Liver (tissue), 9 donors: ENCODE measurements around the gene SKOR1. TPM values are rescaled to one million over a fixed set of nuclear protein-coding genes. Genes with fewer than 3 reads are reported as not detected.

ENCODE experiments used
- DNase-seq: peaks from one replicate; pipeline ENCODE4 v3.0.0-alpha.2; 2017; ENCODE audit warnings: low spot score
- H3K27ac ChIP-seq, 2 donors: one replicate each; pipeline ENCODE4 v1.7.0; 2013; ENCODE audit warnings: inconsistent platforms in 2 of 2, low read length in 2 of 2, control low read depth in 1 of 2, low read depth in 1 of 2, mild to moderate bottlenecking in 1 of 2
- H3K27me3 ChIP-seq, 4 donors: one replicate each; pipeline versions ENCODE4 v1.6.1 to v1.7.0; 2013; ENCODE audit warnings: low read length in 3 of 4, inconsistent platforms in 1 of 4, mild to moderate bottlenecking in 1 of 4, moderate library complexity in 1 of 4; ENCODE audit not compliant: control insufficient read depth in 4 of 4, insufficient read depth in 4 of 4
- H3K36me3 ChIP-seq, 4 donors: one replicate each; pipeline versions ENCODE4 v1.6.1 to v1.7.0; 2013; ENCODE audit warnings: low read length in 3 of 4, mild to moderate bottlenecking in 3 of 4, low read depth in 1 of 4, moderate library complexity in 1 of 4; ENCODE audit not compliant: control insufficient read depth in 4 of 4, insufficient read depth in 3 of 4
- H3K4me1 ChIP-seq, 4 donors: one replicate each; pipeline versions ENCODE4 v1.6.1 to v1.7.0; 2013; ENCODE audit warnings: low read length in 3 of 4, mild to moderate bottlenecking in 3 of 4, moderate library complexity in 1 of 4; ENCODE audit not compliant: control insufficient read depth in 4 of 4, insufficient read depth in 4 of 4
- H3K4me3 ChIP-seq, 3 donors: one replicate each; pipeline versions ENCODE4 v1.6.1 to v1.7.0; 2013; ENCODE audit warnings: low read length in 3 of 3, control low read depth in 1 of 3, low read depth in 1 of 3, mild to moderate bottlenecking in 1 of 3
- H3K9ac ChIP-seq, 2 donors: one replicate each; pipeline ENCODE4 v1.7.0; 2013; ENCODE audit warnings: low read length in 2 of 2, mild to moderate bottlenecking in 2 of 2, moderate library complexity in 2 of 2, control low read depth in 1 of 2, low read depth in 1 of 2
- H3K9me3 ChIP-seq, 4 donors: one replicate each; pipeline versions ENCODE4 v1.6.1 to v1.7.0; 2013; ENCODE audit warnings: low read length in 3 of 4; ENCODE audit not compliant: control insufficient read depth in 4 of 4
- ATF3 ChIP-seq: IDR thresholded peaks from 2 replicates; pipeline ENCODE4 v1.6.1; 2016; ENCODE audit warnings: antibody characterized with exemption
- CTCF ChIP-seq: fragments of 150-350 bp; IDR thresholded peaks from 2 replicates; pipeline ENCODE4 v1.5.1; 2017; ENCODE audit warnings: improper control_type of control experiment, low read depth, low read length; ENCODE audit not compliant: missing input control
- FOXA1 ChIP-seq: IDR thresholded peaks from 2 replicates; pipeline ENCODE4 v1.6.1; 2016; ENCODE audit warnings: antibody characterized with exemption
- FOXA2 ChIP-seq: IDR thresholded peaks from 2 replicates; pipeline ENCODE4 v1.6.1; 2016; ENCODE audit warnings: antibody characterized with exemption
- GABPA ChIP-seq, 2 donors: IDR thresholded peaks in 1 of 2; conservative IDR thresholded peaks in 1 of 2; 2 replicates each; pipeline ENCODE4 v1.6.1; 2016; ENCODE audit warnings: antibody characterized with exemption in 2 of 2, mild to moderate bottlenecking in 1 of 2, moderate library complexity in 1 of 2
- HNF4A ChIP-seq, 2 donors: conservative IDR thresholded peaks; 2 replicates each; pipeline ENCODE4 v1.6.1; 2016; ENCODE audit warnings: antibody characterized with exemption in 2 of 2, mild to moderate bottlenecking in 2 of 2
- HNF4G ChIP-seq: IDR thresholded peaks from 2 replicates; pipeline ENCODE4 v1.6.1; 2016; ENCODE audit warnings: antibody characterized with exemption
- JUND ChIP-seq, 2 donors: IDR thresholded peaks; 2 replicates each; pipeline ENCODE4 v1.6.1; 2016; ENCODE audit warnings: antibody characterized with exemption in 2 of 2
- NR2F2 ChIP-seq: IDR thresholded peaks from 2 replicates; pipeline ENCODE4 v1.6.1; 2016; ENCODE audit warnings: antibody characterized with exemption
- RAD21 ChIP-seq, 2 donors: IDR thresholded peaks; 2 replicates each; pipeline ENCODE4 v1.6.1; 2016; ENCODE audit warnings: antibody characterized with exemption in 2 of 2, mild to moderate bottlenecking in 2 of 2
- RXRA ChIP-seq, 2 donors: IDR thresholded peaks; 2 replicates each; pipeline ENCODE4 v1.6.1; 2017 to 2018; ENCODE audit warnings: antibody characterized with exemption in 2 of 2, mild to moderate bottlenecking in 1 of 2
- SP1 ChIP-seq: IDR thresholded peaks from 2 replicates; pipeline ENCODE4 v1.6.1; 2018; ENCODE audit warnings: antibody characterized with exemption, mild to moderate bottlenecking
- YY1 ChIP-seq: IDR thresholded peaks from 2 replicates; pipeline ENCODE4 v1.6.1; 2016; ENCODE audit warnings: antibody characterized with exemption, mild to moderate bottlenecking
- WGBS: extraction: QIAGEN DNeasy Blood & Tissue Kit; methylation state at CpG from one replicate; pipeline ENCODE4 v1.1.7; 2013; 5-methylcytosine and 5-hydroxymethylcytosine counted together
- polyA plus RNA-seq, 2 donors: library from polyadenylated mRNA; stranded (reverse) in 1 of 2; unstranded in 1 of 2; fragments of 200-250 nt in 1 of 2; fragments of >200 nt in 1 of 2; fragmentation: Nextera tagmentation in 1 of 2; extraction: Ambion mirVana in 1 of 2; gene quantifications; one replicate each; pipeline versions ENCODE4 v1.2.1 to v1.2.3, GENCODE V29; 2013 to 2015
- total RNA-seq, 2 donors: library from RNA; depleted of rRNA; stranded (reverse); fragments of >200 nt; gene quantifications; one replicate each; pipeline ENCODE4 v1.2.3, GENCODE V29; 2014
- TF ChIP-seq, protein P1 (sequence below): IDR thresholded peaks from 2 replicates; pipeline ENCODE4 v1.6.1; 2016; ENCODE audit warnings: antibody characterized with exemption
- TF ChIP-seq, protein P2 (sequence below): IDR thresholded peaks from 2 replicates; pipeline ENCODE4 v1.6.1; 2016; ENCODE audit warnings: antibody characterized with exemption
- donor health status: healthy.
- donor health status: healthy.
- donor health status: healthy.
- donor health status: healthy.
- donor health status: healthy.

Gene SKOR1
- total and polyA plus RNA-seq, 4 donors = 0.02 to 0.17 (median 0.05) TPM; not detected in 1

DNA sequence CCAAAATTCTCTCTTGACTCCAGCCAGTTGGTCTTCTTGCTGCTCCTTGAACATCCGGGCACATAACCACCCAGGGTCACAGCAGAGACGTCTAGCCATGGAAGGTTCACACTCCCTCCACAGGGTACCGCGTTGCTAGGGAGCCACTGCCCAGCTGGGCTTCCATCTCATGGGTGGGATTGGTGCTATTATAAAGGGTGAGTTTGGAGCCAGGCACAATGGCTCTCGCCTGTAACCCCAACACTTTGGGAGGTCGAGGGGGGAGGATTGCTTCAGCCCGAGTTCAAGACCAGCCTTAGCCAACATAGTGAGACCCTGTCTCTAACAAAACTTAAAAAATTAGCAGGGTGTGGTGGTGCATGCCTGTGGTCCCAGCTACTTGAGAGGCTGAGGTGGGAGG lies 17.5 kb upstream of the SKOR1 start:
- H3K27ac ChIP-seq = no peak overlapping the region
- DNase-seq = no peak
- TF ChIP-seq YY1 (no peak), CTCF (no peak), HNF4A (conservative IDR thresholded peaks at IDR 0.05) (no peak)
- no peaks in the 10 kb centered on the region for H3K4me1 ChIP-seq
- H3K9me3 ChIP-seq = no peaks in the 10 kb centered on the region
- no peaks in the 10 kb centered on the region for H3K27me3 ChIP-seq
- H3K4me3 ChIP-seq = no peak overlapping the region
- no peak overlapping the region for H3K9ac ChIP-seq
- WGBS = 97% methylated on average over 7 of the region's 7 CpGs
- peaks cover 0 to 8% (median 1%) of the 10 kb centered on the region in 4 donors for H3K36me3 ChIP-seq

GRCh38 chr15:67808821-67809220 lies 16.5 kb upstream of the SKOR1 start:
- H3K4me1 ChIP-seq = no peaks in the 10 kb centered on the region
- no peaks in the 10 kb centered on the region for H3K27me3 ChIP-seq
- H3K27ac ChIP-seq = no peak overlapping the region
- no peak overlapping the region for H3K4me3 ChIP-seq
- H3K9me3 ChIP-seq = no peaks in the 10 kb centered on the region
- DNase-seq = no peak
- no peak for TF ChIP-seq FOXA2
- no peak for TF ChIP-seq HNF4G
- no peak for TF ChIP-seq RAD21 (IDR thresholded peaks at IDR 0.05)
- TF ChIP-seq NR2F2 = no peak
- no peak for TF ChIP-seq RXRA (IDR thresholded peaks at IDR 0.05)
- TF ChIP-seq, protein P1, sequence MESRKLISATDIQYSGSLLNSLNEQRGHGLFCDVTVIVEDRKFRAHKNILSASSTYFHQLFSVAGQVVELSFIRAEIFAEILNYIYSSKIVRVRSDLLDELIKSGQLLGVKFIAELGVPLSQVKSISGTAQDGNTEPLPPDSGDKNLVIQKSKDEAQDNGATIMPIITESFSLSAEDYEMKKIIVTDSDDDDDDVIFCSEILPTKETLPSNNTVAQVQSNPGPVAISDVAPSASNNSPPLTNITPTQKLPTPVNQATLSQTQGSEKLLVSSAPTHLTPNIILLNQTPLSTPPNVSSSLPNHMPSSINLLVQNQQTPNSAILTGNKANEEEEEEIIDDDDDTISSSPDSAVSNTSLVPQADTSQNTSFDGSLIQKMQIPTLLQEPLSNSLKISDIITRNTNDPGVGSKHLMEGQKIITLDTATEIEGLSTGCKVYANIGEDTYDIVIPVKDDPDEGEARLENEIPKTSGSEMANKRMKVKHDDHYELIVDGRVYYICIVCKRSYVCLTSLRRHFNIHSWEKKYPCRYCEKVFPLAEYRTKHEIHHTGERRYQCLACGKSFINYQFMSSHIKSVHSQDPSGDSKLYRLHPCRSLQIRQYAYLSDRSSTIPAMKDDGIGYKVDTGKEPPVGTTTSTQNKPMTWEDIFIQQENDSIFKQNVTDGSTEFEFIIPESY = no peak
- no peak for TF ChIP-seq FOXA1
- no peak for TF ChIP-seq JUND (IDR thresholded peaks at IDR 0.05)
- no peak for TF ChIP-seq CTCF
- TF ChIP-seq, protein P2, sequence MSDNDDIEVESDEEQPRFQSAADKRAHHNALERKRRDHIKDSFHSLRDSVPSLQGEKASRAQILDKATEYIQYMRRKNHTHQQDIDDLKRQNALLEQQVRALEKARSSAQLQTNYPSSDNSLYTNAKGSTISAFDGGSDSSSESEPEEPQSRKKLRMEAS = no peak
- TF ChIP-seq ATF3 = no peak
- TF ChIP-seq GABPA (IDR thresholded peaks at IDR 0.05 in 1 of 2, conservative IDR thresholded peaks at IDR 0.05 in 1 of 2) = no peak
- TF ChIP-seq YY1 = no peak
- no peak for TF ChIP-seq SP1
- H3K36me3 ChIP-seq = peaks cover 0 to 8% (median 1%) of the 10 kb centered on the region in 4 donors
- H3K9ac ChIP-seq = no peak overlapping the region
- 95% methylated on average over 7 of the region's 7 CpGs for WGBS
